Inflammatory macrophage (primary cell): ENCODE results near the gene SLC35F3.
A peak's percentile ranks its signal among the peaks of the same experiment; 100 is the strongest.
"Not testable (repeated sequence)": the region's sequence is repeated elsewhere in the genome, so short reads cannot be mapped to it uniquely, and the experiment has no call there.

Source experiments
- DNase-seq, 2 donors: peaks; one replicate each; pipeline ENCODE4 v3.0.0-alpha.2; 2020 to 2022

Gene SLC35F3

DNA sequence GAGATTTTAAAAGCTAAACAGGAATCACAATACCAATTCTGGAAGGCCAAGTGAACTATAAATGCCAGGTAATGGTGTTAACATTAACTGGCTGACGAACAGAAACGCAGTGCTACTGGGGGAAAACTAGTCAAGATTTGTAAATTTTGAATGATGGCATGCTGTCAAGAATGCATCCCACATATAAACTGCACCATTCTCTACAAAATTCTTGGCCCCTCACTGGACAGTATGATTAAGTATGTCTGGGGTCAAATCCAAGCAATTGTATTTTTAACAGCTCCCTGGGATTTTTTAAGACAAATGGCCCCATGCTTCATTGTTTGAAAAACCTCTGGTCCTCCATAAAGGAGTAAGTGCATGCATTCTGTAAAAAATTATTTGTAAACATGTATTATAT, 395.6 kb downstream of the SLC35F3 start:
- no peak for DNase-seq

GRCh38 chr1:234301663-234302062, 397.2 kb downstream of the SLC35F3 start:
- not testable (repeated sequence) for DNase-seq

- peak; percentile 46 to 79 for DNase-seq
These were observed 398.0 kb downstream of the SLC35F3 start for GRCh38 chr1:234302354-234302962.

DNA sequence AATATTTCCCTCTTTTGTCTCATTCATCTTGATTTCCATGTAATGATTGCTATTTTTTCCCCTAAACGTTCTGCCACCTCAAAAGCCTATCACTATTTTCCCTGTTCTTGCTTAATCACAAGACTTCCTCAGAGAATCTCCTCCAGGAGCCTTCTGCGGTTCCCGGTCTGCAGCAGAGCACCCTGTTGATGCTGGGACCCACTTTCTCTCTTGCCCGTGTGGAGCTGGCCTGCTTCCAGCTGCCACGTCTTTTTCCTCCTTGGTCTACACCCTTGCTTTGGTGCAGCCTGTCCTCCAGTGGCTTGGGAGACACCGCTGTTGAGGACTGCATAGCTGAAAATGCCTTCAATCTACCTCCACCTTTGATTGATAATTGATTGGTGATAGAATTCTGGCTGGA, 398.8 kb downstream of the SLC35F3 start:
- DNase-seq, result no peak

- DNase-seq, result peak in 1 of 2 donors; percentile 52
These were observed 403.2 kb downstream of the SLC35F3 start for GRCh38 chr1:234307726-234308125.

- no peak for DNase-seq
These were observed 404.7 kb downstream of the SLC35F3 start for GRCh38 chr1:234309243-234309597.

DNA sequence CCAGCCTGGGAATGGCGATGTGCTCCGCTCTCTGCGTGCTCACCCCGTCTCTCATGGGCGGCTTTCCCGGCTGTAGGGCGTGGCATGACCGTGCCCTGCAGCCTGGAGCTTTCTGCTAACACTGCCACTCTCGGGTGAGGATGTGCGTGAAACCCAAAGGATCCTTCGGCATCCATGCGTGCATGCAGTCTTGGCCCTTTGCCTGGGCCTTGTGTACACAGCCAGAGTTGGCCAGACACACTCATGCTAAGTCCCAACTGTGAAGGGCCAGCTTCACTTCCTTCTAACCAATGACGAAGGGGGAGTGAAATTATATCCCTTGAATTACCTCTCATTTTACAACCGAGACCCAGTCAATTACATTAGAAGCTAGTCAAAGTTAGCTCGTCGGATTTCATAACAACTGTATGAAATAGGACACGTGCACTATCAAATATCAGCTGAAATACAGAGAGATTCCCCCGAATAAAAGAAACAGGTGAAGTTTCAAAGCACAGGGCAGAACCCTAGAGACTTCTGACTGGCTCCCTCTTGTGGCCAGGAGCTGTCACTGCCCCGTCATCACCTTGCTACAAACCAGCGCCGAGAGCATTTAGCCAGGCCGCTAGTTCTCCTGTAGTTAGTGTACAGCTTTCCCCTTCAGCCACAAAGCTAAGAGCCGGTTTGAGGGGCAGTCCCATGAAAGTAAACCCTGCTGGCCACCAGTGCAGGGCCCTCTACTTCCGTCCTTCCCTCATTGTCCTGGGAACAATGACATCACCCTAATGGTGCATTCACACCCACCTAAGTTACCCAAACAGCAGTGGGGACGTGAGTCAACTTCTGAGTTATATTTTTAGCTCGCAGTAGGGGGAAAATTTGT, 405.4 kb downstream of the SLC35F3 start:
- DNase-seq, result peak; percentile 79 to 89

DNA sequence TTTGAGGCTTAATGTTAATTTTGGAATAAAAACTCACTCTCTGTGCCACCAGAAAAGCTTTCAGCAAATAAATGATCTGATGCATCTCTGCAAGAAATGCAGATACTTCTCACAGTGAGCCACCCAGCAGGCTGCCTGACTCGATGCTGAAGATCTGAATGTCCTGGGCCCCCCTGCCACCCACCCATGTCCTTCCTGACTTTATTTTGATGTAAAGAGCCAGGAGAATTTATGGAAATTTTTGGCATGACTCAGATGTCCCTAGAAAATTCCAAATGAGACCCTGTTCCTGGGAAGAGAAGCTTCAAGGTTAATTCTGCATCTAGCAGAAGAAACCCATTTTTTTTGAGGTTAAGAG, 406.0 kb downstream of the SLC35F3 start:
- DNase-seq, result no peak

GRCh38 chr1:234311414-234311813, 406.9 kb downstream of the SLC35F3 start:
- no peak for DNase-seq

DNA sequence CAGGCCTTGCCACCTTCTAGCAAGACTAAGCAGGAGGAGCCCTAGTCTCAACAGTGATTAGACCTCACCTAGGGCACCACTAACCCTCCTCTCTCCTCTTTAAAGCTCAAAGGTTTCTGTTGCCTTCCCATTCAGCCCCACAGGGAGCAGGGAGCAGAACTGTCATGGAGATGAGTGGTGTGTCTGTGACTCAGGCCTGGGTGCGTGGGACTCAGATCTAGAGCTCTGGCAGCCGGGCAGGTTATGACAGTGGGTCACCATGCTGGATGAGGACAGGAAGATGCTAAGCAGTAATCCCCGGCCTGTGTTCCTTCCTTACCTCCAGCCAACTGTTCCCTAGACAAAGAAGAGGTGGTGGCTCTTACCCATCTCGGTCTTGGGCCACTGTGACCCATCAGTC, 408.7 kb downstream of the SLC35F3 start:
- DNase-seq, result peak in 1 of 2 donors; percentile 29

DNA sequence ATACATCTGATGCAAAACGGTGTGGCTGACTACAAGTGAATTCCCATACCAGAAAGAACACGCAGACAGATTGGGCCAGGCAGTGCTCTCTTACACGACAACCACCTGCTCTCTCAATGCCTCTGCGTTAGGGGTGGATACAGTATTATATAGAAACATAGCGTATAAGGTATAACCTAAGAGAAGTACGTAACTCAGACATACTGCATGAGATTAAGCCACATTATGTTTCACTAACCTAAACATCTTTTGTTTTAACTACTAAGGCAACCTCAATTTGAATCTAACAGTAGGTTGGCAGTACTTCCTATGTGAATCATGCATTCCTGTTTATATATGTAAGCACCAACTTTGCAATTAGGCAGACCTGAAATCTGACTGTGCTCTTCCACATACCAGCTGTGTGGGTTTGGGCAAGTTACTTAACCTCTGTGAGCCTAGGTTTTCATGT, 410.6 kb downstream of the SLC35F3 start:
- DNase-seq, result peak; percentile 68 to 73

- no peak for DNase-seq
These were observed 411.1 kb downstream of the SLC35F3 start for GRCh38 chr1:234315588-234315987.

GRCh38 chr1:234316486-234316885, 412.0 kb downstream of the SLC35F3 start:
- DNase-seq, result no peak

DNA sequence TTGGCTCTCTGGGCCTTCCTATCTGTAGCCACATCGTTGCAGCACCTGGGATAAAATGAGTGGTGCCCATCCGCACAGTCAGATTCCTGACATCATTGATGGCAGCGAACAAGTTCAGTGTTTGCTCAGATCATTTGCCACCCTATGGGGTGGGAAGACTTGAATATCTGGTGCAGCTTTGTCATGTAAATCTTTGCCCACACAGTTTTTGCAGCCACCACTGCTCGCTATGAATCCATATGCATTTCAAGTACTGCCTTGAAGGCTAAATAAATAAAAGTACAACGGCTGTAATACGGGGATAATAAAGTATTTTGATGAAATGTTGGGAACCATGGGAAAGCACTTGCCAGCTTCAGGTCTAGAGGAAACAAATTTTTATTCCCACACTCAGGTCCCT, 412.5 kb downstream of the SLC35F3 start:
- no peak for DNase-seq

DNA sequence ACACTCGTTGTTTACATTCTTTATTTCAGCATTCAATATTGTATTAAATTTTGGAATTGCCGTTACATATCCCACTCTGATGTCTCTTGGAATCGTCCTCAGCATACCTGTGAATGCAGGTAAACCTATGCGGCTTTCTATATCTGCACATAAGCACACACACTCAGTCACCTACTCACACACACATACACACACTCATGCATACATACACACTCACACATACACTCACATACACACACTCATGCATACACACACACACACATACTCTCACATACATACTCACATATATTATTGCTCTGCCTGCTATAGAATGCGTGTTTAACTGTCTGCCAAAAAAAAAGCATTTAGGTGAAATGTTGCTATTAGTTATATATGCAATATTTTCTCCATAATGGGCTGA, 415.6 kb downstream of the SLC35F3 start:
- DNase-seq, result no peak

GRCh38 chr1:234320549-234320948, 416.1 kb downstream of the SLC35F3 start:
- no peak for DNase-seq

DNA sequence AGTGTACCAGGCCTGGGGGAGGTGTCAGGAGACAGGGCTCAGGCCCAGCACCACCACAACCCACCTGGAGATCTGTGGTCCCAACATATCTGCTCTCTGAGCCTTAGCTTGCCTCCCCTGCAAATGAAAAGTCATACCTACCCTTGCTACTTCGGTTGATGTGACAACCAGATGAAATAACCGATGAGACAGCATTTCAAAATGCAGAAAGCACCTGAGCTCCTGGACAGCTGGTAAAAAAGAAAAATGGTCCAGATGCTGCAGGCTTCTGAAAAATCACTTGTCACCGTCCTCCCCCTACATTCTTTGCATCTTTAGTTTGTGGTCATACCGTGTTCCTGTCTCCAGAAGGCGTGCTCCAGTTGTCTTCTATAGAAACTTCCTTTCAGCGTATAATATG, 416.8 kb downstream of the SLC35F3 start:
- DNase-seq, result no peak

DNA sequence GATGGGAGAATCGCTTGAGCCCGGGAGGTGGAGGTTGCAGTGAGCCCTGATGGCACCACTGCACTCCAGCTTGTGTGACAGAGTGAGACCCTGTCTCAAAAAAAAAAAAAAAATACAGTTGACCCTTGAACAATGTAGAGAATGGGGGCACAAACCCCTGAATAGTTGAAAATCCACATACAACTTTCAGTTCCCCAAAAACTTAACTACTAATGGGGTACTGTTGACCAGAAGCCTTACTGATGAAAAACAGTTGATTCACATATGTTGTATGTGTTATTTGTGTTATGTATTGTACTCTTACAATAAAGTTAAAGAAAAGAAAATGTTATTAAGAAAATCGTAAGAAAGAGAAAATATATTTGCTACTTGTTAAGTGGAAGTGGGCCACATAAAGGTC, 417.6 kb downstream of the SLC35F3 start:
- no peak for DNase-seq

- peak; percentile 61 to 74 for DNase-seq
These were observed 418.5 kb downstream of the SLC35F3 start for GRCh38 chr1:234322979-234323378.

GRCh38 chr1:234324821-234325220, 420.3 kb downstream of the SLC35F3 start:
- no peak for DNase-seq

DNA sequence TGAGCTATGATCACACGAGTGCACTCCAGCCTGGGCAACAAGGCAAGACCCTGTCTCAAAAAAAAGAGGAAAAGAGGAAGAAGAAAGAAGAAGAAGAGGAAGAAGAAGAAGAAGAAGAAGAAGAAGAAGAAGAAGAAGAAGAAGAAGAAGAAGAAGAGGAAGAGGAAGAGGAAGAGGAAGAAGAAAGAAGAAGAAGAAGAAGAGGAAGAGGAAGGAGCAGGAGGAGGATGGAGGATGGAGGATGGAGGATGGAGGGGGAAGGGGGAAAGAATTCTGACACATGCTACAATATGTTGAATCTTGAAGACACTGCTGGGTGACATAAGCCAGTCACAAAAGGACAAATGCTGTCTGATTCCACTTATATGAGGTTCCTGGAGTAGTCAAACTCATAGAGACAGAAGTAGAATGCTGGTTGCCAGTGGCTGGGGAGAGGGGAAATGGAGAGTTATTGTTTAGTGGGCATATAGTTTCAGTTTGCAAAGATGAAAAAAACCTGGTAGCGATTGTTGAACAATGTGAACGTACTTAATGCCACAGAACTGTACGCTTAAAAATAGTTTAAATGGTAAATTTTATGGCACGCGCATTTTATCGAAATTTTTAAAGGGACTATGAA, 421.5 kb downstream of the SLC35F3 start:
- DNase-seq, result peak; percentile 29 to 36

GRCh38 chr1:234326497-234327366, 422.3 kb downstream of the SLC35F3 start:
- DNase-seq, result peak; percentile 72 to 74
